Measurements from ENCODE around the gene ZNF763. TPM values are rescaled to one million over a fixed set of nuclear protein-coding genes. Genes with fewer than 3 reads are reported as not detected.

Gene ZNF763
- total RNA-seq, 1 experiment from 2014 or later: 0.39 TPM

DNA sequence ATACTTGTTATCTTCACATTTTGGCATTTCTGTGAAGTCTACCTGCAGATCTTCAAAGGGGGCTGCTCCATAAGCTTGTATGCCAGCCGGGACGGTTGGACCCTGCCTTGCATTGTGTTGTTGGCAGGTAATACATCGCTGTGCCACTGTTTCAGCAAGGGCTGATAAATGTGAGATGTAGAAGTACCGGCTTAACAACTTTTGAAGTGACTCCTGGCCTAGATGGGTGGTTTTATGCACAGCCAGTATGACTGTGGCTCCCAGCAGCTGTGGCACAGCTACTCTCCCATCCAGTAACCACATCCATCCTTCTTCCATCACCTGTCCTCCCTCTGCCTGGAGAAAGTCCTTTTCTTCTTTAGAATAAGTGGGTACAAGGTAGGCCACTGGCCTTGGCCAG is 20.2 kb upstream of the ZNF763 start:
- intact Hi-C loops (cut with micrococcal nuclease; ENCODE audit: unreplicated experiment) (no loop called here), in situ Hi-C loops (cut with HindIII; ENCODE audit: low pct_unique_long_range_greater_than_20kb, low sequenced_read_pairs) (no loop called here)
- peaks cover 64% of the 10 kb centered on the region for H3K9me3 ChIP-seq (ENCODE audit: control insufficient read depth, insufficient read depth, low read depth, low read length)
- BruUV-seq (replicated peaks): no TSS peak
- no peaks in the 10 kb centered on the region for H3K4me1 ChIP-seq (ENCODE audit: control insufficient read depth, insufficient read depth, low read length)
- ChIA-PET CTCF (no interaction called here), POLR2A (no interaction called here)
- no peak for ATAC-seq
- no peaks in the 10 kb centered on the region for H3K27me3 ChIP-seq (ENCODE audit: control insufficient read depth, insufficient read depth, low read length)
- H3K27ac ChIP-seq (ENCODE audit: low read length): no peak overlapping the region
- H3K4me3 ChIP-seq (ENCODE audit: low read depth in 2 of 2, low read length in 2 of 2): no peak overlapping the region
- TF ChIP-seq POLR2AphosphoS5 (IDR thresholded peaks at IDR 0.05; ENCODE audit: low read depth, low read length) (no peak), TCF7L2 (IDR thresholded peaks at IDR 0.05; ENCODE audit: low read depth, low read length) (no peak), SIN3A (IDR thresholded peaks at IDR 0.05; ENCODE audit: borderline replicate concordance, insufficient read depth, low read depth, low read length) (no peak)
- TF ChIP-seq, protein P1, sequence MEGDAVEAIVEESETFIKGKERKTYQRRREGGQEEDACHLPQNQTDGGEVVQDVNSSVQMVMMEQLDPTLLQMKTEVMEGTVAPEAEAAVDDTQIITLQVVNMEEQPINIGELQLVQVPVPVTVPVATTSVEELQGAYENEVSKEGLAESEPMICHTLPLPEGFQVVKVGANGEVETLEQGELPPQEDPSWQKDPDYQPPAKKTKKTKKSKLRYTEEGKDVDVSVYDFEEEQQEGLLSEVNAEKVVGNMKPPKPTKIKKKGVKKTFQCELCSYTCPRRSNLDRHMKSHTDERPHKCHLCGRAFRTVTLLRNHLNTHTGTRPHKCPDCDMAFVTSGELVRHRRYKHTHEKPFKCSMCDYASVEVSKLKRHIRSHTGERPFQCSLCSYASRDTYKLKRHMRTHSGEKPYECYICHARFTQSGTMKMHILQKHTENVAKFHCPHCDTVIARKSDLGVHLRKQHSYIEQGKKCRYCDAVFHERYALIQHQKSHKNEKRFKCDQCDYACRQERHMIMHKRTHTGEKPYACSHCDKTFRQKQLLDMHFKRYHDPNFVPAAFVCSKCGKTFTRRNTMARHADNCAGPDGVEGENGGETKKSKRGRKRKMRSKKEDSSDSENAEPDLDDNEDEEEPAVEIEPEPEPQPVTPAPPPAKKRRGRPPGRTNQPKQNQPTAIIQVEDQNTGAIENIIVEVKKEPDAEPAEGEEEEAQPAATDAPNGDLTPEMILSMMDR (IDR thresholded peaks at IDR 0.05): no peak
- TF ChIP-seq, protein P2, sequence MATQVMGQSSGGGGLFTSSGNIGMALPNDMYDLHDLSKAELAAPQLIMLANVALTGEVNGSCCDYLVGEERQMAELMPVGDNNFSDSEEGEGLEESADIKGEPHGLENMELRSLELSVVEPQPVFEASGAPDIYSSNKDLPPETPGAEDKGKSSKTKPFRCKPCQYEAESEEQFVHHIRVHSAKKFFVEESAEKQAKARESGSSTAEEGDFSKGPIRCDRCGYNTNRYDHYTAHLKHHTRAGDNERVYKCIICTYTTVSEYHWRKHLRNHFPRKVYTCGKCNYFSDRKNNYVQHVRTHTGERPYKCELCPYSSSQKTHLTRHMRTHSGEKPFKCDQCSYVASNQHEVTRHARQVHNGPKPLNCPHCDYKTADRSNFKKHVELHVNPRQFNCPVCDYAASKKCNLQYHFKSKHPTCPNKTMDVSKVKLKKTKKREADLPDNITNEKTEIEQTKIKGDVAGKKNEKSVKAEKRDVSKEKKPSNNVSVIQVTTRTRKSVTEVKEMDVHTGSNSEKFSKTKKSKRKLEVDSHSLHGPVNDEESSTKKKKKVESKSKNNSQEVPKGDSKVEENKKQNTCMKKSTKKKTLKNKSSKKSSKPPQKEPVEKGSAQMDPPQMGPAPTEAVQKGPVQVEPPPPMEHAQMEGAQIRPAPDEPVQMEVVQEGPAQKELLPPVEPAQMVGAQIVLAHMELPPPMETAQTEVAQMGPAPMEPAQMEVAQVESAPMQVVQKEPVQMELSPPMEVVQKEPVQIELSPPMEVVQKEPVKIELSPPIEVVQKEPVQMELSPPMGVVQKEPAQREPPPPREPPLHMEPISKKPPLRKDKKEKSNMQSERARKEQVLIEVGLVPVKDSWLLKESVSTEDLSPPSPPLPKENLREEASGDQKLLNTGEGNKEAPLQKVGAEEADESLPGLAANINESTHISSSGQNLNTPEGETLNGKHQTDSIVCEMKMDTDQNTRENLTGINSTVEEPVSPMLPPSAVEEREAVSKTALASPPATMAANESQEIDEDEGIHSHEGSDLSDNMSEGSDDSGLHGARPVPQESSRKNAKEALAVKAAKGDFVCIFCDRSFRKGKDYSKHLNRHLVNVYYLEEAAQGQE (IDR thresholded peaks at IDR 0.05; ENCODE audit: insufficient read depth in 1 of 2, low read depth in 2 of 2, low read length in 1 of 2): no peak
- peaks cover 3% of the 10 kb centered on the region; the same call in 1 of the 2 replicates for H3K36me3 ChIP-seq (ENCODE audit: control insufficient read depth, insufficient read depth, low read length)
- DNase-seq (ENCODE audit: low read depth, low spot score): no peak

- TSS peak; percentile 48 for BruUV-seq (replicated peaks)
- no peak for DNase-seq (ENCODE audit: low read depth, low spot score)
- in situ Hi-C loops (cut with HindIII; ENCODE audit: low pct_unique_long_range_greater_than_20kb, low sequenced_read_pairs) (no loop called here), intact Hi-C loops (cut with micrococcal nuclease; ENCODE audit: unreplicated experiment) (no loop called here)
- Histone ChIP-seq H3K27me3 (ENCODE audit: control insufficient read depth, insufficient read depth, low read length) (no peaks in the 10 kb centered on the region), H3K36me3 (ENCODE audit: control insufficient read depth, insufficient read depth, low read length) (peaks cover 3% of the 10 kb centered on the region; the same call in 1 of the 2 replicates), H3K27ac (ENCODE audit: low read length) (no peak overlapping the region), H3K4me3 (ENCODE audit: low read depth in 2 of 2, low read length in 2 of 2) (no peak overlapping the region), H3K9me3 (ENCODE audit: control insufficient read depth, insufficient read depth, low read depth, low read length) (peaks cover 78% of the 10 kb centered on the region), H3K4me1 (ENCODE audit: control insufficient read depth, insufficient read depth, low read length) (no peaks in the 10 kb centered on the region)
- POLR2A ChIA-PET: no interaction called here
- ATAC-seq: no peak
- TF ChIP-seq SIN3A (IDR thresholded peaks at IDR 0.05; ENCODE audit: borderline replicate concordance, insufficient read depth, low read depth, low read length) (no peak), TCF7L2 (IDR thresholded peaks at IDR 0.05; ENCODE audit: low read depth, low read length) (no peak), POLR2AphosphoS5 (IDR thresholded peaks at IDR 0.05; ENCODE audit: low read depth, low read length) (no peak)
- TF ChIP-seq, protein P1 (IDR thresholded peaks at IDR 0.05): no peak
- TF ChIP-seq, protein P2 (IDR thresholded peaks at IDR 0.05; ENCODE audit: insufficient read depth in 1 of 2, low read depth in 2 of 2, low read length in 1 of 2): no peak
- CTCF ChIA-PET: no interaction called here
Observed at GRCh38 chr19:11948646-11949045, 16.2 kb upstream of the ZNF763 start.

Data from Panc1 (cell line).